ENCODE data around the gene CAMK1G.

CAMK1G gene

DNA sequence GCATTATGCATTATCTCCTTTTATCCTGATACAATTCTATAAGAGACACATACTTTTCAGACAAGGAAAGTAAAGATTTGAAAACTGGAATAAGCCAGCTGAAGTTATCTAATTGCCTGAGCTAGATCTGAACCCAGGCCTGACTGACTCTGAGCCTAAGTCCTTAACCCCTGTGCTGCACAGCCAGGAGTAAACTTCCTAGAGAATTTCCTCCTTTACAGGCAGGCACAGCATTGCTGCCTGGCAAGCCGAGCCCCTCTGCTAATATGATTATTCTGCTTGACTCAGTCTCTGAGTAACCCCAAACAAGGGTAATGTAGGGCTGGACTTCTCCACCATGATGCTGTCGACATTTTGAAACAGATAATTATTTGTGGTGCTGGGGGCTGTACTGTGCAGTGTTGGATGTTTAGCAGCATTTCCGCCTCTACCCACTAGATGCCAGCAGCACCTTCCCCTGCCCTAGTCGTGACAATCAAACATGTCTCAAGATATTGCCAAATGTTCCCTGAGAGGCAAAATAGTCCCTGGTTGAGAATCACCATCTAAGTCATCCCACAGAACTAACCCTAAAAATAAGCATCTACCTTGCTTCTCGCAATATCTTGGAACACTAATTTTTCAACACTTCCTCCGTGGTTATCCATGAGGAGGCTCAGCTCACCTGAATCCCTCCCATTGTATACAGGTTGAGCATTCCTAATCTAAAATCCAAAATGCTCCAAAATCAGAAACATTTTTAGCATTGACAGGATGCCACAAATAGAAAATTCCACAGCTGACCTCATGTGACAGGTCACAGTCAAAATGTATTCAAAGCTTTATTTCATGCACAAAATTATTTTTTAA, 18.5 kb downstream of the CAMK1G start:
- DNase-seq: peak; percentile 74

DNA sequence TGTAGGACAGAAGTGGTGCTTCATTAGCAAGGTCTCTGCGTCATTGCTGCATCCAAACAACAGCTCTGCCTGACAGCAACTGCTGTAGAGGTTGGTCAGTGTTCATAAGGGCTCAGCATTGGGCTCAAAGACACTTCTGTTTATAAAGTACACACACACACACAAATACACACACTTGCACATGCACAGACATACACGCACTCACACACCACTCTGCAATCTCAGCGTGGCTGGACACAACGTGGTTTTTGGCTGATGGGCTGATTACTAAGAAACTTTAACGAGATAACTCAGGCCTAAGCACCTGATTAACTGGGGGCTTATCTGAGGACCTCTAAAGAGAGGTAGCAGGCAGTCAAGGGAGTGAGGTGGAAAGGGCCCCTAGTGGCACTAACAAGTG, 20.4 kb downstream of the CAMK1G start:
- DNase-seq: no peak

DNA sequence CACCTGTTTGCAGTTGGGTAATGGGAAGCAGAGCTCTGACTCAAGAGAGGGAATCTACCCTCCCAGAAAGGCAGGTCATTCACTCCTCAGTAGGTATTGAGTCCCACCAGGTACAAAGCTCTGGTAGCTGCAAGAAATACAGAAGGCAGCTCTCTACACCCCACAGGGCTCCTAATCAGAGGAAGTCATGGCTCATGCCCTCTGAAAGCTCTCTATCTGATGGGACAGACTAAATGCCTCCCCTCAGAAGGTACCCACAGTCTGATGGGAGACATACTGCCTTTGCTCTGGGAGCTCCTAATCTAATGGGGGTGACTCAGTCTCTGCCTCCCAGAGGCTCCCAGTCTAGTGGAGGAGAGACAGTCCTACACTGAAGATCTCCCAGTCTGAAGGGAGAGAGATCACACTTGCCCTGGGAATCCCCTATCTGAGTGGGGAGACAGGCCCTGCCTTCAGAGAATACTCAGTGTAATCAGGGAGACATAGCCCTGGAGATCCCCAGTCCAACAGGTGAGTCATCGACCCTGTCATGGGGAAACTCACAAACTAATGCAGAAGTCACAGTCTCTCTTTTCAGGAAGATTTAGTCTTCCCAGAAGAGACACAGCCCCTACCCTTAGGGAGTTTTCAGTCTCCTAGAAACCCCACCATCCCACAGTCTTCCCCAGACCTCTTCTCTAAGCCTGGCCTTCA, 23.7 kb downstream of the CAMK1G start:
- peak; percentile 96 for DNase-seq

DNA sequence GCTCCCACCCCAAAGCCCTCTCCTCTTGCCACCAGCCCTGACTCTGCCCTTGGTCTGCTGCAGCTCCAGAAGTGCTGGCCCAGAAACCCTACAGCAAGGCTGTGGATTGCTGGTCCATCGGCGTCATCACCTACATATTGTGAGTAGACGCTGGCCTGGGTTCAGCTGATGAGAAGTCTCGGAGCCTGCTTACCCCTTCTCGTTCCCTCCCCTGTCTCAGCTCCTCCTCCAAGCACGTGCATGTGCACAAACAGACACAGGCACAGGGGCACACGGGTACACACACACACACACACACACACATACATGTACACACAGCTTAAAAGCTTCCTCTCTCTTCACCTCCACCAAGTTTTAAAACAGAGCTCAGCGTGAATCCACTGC, 24.3 kb downstream of the CAMK1G start:
- no peak for DNase-seq

DNA sequence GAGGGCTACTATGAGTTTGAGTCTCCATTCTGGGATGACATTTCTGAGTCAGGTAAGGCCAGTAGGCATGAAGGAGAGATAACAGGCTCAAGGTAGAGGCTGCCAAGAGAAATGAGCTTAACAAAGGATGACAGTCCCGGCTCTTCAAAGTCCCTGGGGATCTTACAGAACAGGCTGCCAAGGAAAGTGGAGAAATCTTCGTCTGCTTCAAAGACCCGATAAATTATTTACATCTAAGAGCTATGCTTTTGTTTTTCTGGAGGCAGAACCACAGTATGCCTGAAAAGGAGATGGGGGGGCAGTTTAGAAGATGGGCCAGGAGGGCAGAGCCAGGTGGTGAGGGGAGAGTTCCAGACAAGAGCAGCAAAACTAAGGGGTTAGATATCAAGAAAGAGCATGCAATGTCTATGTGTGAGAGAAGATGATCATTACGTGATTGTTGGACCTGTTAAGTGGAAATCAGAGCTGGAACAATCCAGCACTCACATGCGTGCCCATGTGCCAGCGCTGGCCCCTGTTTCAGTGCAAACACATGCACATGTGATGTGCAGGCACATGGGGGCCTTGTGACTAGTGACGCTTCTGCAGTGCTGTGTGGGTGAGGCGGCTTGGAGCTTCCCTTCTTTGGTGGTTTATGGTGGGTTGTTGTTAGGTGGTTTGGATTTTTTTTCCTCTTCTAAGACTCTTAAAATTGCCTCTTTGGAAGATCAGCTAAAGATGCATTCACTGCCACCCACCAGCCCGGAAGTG, 25.7 kb downstream of the CAMK1G start:
- peak; percentile 72 for DNase-seq

DNA sequence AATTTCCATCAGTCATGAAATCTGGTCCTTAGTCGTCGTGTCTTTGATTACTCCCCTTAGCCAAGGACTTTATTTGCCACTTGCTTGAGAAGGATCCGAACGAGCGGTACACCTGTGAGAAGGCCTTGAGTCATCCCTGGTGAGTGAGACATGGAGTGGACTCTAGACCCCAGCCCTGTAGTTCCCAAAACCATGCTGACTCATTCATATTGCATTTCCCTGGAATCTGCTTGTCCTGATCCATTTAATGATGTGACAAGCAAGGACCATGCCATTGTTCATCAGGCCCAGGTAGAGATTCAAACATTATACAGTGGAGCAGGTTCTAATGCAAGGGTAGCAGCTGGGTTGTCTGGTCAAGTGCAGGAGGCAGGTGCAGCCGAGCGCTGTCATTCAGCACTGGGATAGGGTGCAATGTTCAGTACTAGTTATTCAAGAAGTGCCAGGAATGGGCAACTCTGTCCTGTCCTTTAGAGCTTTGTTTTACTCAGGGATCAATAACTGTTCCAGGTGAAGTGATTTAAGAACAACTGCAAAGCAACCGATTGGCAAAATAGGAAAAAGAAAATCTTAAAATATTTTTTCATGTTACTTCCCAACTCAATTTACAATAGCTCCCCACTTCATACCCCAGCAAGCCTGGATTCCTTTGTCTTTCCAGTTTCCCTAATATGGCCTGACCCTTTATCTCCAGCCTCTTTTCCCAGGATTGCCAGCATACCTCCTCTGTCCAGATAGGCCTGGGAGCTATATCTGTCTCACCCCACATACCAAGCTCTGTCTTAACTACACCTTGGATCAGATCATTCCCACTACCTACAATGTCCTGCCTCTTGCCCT, 26.5 kb downstream of the CAMK1G start:
- no peak for DNase-seq

DNA sequence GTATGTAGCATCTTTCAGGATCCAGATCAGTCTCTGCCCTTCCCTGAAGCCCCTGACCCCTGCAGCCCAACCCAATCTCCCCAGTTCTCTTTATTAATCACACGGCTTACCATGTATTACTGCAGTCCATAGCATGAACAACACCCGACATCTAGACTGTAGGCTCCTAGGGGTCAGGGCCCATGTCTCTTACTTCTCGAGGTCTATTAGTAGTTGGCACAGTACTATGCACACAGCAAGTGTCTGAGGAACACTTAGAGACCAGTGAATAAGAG, 27.1 kb downstream of the CAMK1G start:
- DNase-seq: no peak

DNA sequence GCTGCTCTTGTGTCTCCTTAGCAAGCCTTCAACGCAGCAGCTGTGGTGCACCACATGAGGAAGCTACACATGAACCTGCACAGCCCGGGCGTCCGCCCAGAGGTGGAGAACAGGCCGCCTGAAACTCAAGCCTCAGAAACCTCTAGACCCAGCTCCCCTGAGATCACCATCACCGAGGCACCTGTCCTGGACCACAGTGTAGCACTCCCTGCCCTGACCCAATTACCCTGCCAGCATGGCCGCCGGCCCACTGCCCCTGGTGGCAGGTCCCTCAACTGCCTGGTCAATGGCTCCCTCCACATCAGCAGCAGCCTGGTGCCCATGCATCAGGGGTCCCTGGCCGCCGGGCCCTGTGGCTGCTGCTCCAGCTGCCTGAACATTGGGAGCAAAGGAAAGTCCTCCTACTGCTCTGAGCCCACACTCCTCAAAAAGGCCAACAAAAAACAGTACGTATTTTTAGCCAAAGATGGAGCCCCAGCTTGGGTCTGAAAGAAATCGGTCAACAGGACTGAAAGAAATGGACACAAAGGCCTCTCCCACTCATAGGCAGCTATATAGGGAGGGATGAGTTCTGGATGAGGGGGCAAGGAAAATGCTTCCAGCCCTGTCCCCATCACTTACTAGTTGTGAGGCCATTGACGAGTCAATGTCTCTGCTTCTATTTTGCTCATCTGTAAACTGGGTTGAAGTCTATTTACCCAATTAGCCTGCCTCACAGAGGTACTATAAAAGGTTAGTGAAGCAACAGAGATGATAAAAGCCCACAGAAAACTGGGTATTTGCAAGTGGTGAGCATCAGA, 28.5 kb downstream of the CAMK1G start:
- DNase-seq: no peak

DNA sequence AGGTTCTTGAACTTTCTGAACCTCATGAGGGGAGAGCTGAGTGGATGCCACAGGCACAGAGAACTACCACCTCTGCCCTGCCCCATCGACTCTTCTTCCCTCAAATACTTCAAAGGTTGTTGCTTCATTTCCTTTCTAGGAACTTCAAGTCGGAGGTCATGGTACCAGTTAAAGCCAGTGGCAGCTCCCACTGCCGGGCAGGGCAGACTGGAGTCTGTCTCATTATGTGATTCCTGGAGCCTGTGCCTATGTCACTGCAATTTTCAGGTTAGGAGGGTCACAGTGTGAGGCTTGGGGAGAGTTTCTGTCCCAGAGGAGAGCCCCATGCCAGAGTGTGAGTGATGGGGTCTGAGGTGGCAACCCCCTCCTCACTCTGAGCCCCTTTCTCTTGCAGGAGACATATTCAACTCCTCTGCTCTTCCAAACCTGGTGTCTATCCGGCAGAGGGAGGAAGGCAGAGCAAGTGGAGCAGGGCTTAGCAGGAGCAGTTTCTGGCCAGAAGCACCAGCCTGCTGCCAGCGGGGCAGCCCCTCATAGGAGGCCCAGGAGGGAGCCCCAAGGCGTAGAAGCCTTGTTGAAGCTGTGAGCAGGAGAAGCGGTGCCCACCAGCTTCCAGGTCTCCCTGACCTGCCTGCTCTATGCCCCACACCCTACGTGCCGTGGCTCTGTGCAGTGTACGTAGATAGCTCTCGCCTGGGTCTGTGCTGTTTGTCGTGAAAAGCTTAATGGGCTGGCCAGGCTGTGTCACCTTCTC, 29.3 kb downstream of the CAMK1G start:
- DNase-seq: peak; percentile 35

DNA sequence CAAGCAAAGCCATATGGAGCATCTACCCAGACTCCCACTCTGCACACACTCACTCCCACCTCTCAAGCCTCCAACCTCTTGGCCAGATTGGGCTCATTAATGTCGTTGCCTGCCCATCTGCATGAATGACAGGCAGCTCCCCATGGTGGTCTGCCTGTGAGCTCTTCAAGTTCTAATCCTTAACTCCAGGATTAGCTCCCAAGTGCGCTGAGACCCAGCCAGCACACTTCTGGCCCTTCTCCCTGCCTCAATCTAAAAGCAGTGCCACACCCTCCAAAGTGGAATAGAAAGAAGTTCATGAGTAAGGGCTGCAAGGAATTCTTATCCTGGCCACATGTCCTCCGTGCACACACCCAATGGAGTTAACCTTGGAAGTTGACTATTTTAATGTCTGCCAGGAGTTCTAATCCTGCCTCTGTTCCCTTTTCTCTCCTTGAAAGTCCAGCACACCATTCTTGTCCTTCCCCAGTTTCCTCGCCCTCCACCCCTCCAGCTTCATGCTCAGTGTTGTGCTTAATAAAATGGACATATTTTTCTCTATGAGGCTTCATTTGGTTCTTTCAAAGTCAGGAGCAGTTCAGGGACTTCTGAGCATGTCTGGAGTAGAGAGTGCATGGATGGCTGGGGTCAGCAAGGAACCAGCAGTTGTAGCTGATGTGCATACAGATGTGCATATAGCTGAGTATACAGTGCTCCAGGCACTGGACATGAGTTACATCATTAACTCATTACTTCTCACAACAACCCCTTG, 30.1 kb downstream of the CAMK1G start:
- DNase-seq: no peak

DNA sequence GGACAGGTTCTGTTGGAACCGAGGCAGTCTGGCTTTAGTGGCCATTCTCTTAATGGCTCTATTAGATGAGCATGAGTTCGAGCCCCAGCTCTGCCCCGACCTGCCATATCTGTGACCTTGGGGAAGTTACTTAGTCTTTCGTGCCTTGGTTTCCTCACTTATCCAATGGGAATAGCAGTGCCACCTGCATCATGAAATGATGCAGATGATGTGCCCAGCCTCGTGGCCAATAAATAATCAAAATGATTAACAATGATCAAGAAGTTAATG, 30.6 kb downstream of the CAMK1G start:
- no peak for DNase-seq

DNA sequence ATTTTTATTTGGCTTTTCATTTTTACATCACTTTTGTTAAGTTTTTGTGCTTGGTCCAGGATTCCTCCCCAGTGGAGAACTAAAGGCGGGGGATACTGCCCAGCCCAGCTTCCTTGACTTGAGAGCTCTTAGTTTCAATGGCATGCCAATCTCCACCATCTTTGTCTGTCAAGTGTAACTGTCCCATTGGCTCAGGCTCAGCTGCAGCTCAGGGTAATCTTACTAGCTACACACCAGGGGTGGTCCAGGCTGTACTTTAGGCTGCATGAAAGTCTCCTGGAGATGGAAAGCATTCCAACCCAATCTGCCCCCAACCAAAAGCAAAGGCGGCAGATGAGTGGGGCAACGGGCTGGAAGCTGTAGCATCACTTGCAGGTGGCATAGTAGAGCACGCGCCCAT, 31.4 kb downstream of the CAMK1G start:
- no peak for DNase-seq

DNA sequence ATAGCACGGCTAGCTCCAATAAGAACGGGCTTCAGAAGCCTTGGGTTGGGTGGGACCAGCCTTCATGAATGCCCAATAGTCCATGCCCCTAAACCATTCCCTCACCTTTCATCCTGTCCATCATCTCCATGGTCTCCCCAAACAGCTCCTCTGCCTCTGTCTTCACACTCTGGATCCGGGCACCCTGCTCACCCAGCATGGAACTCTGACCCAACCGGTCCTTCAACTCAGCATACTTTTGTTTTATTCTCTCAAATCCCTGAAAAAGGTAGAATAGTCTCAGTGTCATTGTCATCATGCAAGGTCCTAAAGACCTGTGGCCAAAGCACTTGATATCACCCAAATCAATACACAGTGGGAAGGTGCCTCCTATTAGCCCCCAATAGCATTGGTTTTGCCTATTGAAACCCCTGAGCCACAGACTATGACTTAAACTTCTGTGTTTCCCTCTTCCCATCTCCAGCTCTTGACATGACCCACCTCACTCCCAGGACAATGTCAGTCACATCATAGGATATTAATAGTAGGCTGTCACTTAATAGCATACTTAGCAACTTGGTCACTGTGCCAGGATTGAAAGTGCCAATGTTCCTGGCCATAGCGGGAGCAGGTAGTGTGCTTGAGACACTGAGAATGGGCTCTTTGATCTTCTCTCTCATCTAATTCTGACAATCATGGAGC, 33.0 kb downstream of the CAMK1G start:
- no peak for DNase-seq

DNA sequence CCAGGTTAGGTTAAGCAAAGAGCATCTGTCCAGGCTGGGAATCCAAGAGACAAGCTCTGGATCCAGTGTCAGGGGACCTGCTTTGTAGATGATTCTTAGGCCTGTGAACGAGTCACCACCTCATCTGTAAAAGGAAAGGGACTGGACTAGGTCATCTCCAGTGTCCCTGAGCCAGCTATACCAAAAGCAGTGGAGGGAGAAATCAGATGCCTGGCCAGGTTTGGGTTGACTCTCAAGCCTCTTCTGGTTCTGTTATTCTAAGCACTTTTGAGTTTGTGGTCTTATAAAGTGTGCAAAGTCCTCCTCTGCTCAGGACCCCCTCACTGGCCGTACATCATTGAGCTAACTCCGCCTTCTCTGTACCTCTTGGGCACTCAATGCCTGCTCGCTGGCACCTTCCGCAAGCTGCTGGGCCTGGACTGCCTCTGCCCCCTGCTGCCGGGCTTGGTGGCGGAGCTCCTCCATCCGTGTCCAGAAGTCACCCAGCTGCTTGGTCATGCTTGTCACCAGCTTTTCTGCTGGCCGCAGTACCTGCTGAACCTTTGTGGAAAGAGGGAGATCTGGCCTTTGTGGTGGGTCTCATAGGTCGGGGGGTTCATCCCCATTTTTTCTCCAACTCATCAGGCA, 33.6 kb downstream of the CAMK1G start:
- no peak for DNase-seq

DNA sequence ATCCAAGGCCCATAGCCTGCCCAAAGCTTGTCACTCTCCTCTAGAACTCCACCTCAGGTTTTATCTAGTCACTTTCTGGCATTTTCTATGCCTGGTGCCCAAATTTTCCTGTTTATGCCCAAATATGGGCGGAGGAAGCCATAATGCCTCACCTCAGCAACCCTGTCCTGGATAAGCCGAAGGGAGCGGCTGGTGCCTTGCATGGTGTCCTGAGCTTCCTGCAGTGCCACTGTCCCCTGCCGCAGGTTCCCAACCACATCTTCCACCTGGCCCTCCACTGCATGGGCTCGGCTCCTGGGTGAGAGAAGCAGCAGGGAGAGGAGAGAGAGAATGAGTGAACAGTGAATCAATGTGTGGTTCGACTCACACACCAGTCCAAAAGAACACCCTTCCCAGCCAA, 34.2 kb downstream of the CAMK1G start:
- no peak for DNase-seq

DNA sequence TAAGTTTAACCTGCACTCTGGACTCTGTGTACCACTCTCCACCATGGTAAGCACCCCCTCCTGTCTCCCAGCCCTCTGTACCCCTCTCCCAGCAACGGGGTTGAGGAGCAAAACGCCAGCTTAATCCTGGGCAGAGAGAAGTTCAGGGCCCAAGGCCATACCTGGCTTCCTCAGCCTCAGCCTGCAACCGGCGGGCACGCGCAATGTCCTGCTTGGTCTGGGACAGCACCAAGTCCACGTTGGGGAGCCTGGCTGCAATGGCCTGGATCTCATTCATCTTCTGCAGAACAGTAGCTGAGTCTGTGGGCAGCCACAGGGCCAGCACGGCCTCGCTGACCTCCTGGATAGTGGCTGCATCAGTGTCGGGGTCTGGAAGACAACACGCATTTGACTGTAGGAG, 34.8 kb downstream of the CAMK1G start:
- no peak for DNase-seq

DNA sequence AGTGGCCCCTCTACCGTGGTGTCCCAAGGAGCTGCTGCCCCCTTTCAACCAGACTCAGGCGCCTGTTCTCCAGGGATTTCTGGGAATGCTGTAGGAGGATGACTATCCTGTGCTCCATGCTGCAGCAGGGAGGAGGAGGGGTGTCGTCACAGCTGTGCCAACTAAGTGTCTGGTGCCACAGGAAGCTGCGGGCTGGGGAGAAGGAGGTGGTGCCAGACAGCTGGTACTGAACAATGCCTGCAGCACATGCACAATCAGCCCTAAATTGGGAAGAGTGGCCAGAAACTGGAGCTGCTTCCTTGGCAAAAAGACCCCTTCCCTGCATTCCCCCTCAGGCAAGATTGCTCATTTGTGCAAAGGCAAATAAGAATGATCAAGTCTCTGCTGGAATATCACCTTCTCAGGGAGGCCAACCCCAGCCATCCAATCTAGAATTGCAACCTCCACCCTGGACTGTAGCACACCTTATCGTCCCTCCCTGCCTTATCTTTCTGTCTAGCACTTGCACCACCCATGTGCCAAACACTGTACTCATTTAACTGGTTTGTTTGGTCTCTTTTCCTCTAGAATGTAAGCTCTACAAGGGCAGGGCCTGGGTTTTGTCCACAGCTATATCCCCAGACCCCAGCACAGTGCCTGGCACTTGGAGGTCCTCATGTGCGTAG, 35.4 kb downstream of the CAMK1G start:
- DNase-seq: no peak

DNA sequence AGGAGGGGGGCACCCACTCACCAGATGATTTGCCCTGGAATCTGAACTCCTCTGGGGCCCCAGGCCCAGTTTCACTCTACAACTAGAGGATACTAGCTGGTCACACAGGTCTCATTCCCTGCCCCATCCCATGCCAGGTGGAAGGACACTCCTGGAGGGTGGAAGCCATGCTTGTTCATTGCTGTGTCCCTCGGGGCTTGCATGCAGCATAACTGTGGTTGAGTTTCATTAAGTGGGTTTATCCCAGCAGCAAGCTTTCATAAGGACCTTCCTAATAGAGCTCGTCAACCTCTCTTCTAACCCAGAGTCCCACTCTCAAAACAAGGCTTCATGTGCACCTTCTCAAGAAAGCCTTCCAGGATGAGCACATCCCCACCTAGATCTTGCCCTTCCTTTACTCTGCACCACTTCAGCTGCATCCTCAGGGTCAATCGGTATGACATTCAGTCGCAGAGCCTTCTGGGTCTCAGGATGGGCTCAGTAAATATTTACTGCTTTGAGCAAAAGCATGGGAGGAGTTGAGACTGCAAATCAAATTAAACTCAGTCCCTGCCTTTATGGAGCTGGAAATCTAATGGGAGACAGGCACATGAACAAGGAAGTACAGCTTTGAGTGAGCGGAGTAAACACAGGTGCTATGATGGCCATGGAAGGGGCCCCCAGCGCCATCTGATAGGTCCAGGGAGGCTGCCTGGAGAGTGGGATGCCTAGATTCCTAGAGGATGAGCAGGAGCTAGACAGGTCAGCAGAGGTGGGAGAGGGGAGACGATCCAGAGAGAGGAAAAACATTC, 36.4 kb downstream of the CAMK1G start:
- DNase-seq: no peak

DNA sequence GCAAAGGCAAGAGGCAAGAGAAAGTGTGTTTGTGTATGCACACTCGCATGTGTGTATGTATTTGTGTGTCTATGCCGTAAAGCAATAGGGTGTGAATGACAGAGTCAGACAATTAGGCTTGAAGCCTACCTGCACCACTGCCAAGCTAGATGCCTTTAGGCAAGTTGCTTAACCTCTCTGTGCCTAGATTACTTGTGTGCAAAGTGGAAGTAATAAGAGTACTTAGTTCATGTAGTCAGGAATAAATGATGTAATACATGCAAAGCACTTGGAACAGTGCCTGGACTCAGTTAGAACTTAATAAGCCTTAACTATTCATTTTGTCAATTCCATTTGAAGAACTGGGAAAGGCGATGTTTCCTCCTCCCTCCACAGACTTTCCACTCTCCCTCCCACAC, 37.0 kb downstream of the CAMK1G start:
- DNase-seq: peak; percentile 72
